Measurements from ENCODE around the gene GALNT18. TPM values are rescaled to one million over a fixed set of nuclear protein-coding genes. Genes with fewer than 3 reads are reported as not detected.

Gene GALNT18
- total and polyA plus RNA-seq, 2 of the 4 experiments (the other 2 are of a cell fraction) = 9.5 to 11.3 TPM

- Histone ChIP-seq H3K27me3 (ENCODE audit: control insufficient read depth, insufficient read depth, low read length) (peaks cover 10% of the 10 kb centered on the region; the same call in 1 of the 2 replicates), H3K23ac (ENCODE audit: low read depth, low read length) (no peak overlapping the region), H3K56ac (ENCODE audit: extremely low read depth, insufficient read depth, low read length) (no peak overlapping the region), H4K20me1 (ENCODE audit: insufficient read depth, low read length) (0 out of 2 replicates have a peak, but pooled peaks cover 4% of the 10 kb centered on the region), H2BK5ac (ENCODE audit: low read depth, low read length, poor library complexity, severe bottlenecking) (no peak overlapping the region), H3K4me3 (ENCODE audit: insufficient read depth, low read depth, low read length) (no peak overlapping the region), H3K4me2 (ENCODE audit: low read depth, low read length) (no peak overlapping the region), H3K9ac (ENCODE audit: low read depth, low read length) (no peak overlapping the region), H3K36me3 (ENCODE audit: control insufficient read depth, insufficient read depth, low read length) (no peaks in the 10 kb centered on the region), H2AK5ac (ENCODE audit: low read depth, low read length) (no peak overlapping the region), H2BK120ac (ENCODE audit: low read depth, low read length) (no peak overlapping the region), H3K14ac (replicated peaks; ENCODE audit: low read depth, low read length) (no peak overlapping the region), H3K27ac (ENCODE audit: insufficient read depth, low read length) (no peak overlapping the region), H2AFZ (replicated peaks; ENCODE audit: low read length, poor library complexity) (no peak overlapping the region), H3K18ac (ENCODE audit: low read depth, low read length) (no peak overlapping the region), H3K4ac (ENCODE audit: low read depth, low read length) (no peak overlapping the region), H2AK9ac (replicated peaks; ENCODE audit: low read depth, low read length, poor library complexity) (no peak overlapping the region), H4K91ac (ENCODE audit: insufficient read depth, low read depth, low read length) (no peak overlapping the region), H2BK15ac (ENCODE audit: low read depth, low read length) (no peak overlapping the region), H3K4me1 (ENCODE audit: control insufficient read depth, insufficient read depth, low read length) (peaks cover 2% of the 10 kb centered on the region), H4K5ac (ENCODE audit: low read depth, low read length) (no peak overlapping the region), H3K9me1 (ENCODE audit: insufficient read depth, low read length) (no peaks in the 10 kb centered on the region; the same call in 1 of the 2 replicates), H3K9me3 (ENCODE audit: control insufficient read depth, insufficient read depth, low read length) (no peaks in the 10 kb centered on the region), H2BK20ac (ENCODE audit: low read depth, low read length) (no peak overlapping the region), H4K8ac (ENCODE audit: low read depth in 2 of 2, low read length in 2 of 2) (no peak overlapping the region), H3K79me1 (ENCODE audit: low read depth in 1 of 2, low read length in 2 of 2) (no peaks in the 10 kb centered on the region)
- TF ChIP-seq RFX5 (IDR thresholded peaks at IDR 0.05; ENCODE audit: low read depth, low read length) = no peak
- no peak for TF ChIP-seq BHLHE40 (IDR thresholded peaks at IDR 0.05; ENCODE audit: low read depth, low read length)
- no peak for TF ChIP-seq SMC3 (IDR thresholded peaks at IDR 0.05; ENCODE audit: low read depth, low read length)
- TF ChIP-seq RAD21 (IDR thresholded peaks at IDR 0.05; ENCODE audit: low read length) = no peak
- no peak for TF ChIP-seq MXI1 (IDR thresholded peaks at IDR 0.05; ENCODE audit: borderline replicate concordance, low read depth, low read length)
- TF ChIP-seq RCOR1 (IDR thresholded peaks at IDR 0.05; ENCODE audit: insufficient replicate concordance, low read length) = no peak
- TF ChIP-seq ELK1 (IDR thresholded peaks at IDR 0.05; ENCODE audit: borderline replicate concordance, low read depth, low read length) = no peak
- no peak for TF ChIP-seq FOS (IDR thresholded peaks at IDR 0.05; ENCODE audit: low read depth, low read length)
- TF ChIP-seq NFE2L2 (IDR thresholded peaks at IDR 0.05; ENCODE audit: low read depth, low read length) = no peak
- no peak for TF ChIP-seq MAFK (IDR thresholded peaks at IDR 0.05; ENCODE audit: low read depth, low read length)
- TF ChIP-seq, protein P1, sequence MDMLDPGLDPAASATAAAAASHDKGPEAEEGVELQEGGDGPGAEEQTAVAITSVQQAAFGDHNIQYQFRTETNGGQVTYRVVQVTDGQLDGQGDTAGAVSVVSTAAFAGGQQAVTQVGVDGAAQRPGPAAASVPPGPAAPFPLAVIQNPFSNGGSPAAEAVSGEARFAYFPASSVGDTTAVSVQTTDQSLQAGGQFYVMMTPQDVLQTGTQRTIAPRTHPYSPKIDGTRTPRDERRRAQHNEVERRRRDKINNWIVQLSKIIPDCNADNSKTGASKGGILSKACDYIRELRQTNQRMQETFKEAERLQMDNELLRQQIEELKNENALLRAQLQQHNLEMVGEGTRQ (IDR thresholded peaks at IDR 0.05; ENCODE audit: low read depth, low read length) = no peak
- TF ChIP-seq CHD1 (IDR thresholded peaks at IDR 0.05; ENCODE audit: low read depth, low read length) = no peak
- ChIA-PET CTCF (no interaction called here), POLR2A (ENCODE audit: unreplicated experiment) (no interaction called here)
- DNase-seq (no peak), ATAC-seq (ENCODE audit: low read depth) (no peak)
- dilution Hi-C loops (cut with HindIII; ENCODE audit: low sequenced_read_pairs, unreplicated experiment) (no loop called here), intact Hi-C loops (cut with micrococcal nuclease) (no loop called here), in situ Hi-C loops (cut with MboI; ENCODE audit: low sequenced_read_pairs) (no loop called here)
- no CpG with 5 or more reads among the region's 2 CpGs for WGBS, 2 experiments (ENCODE audit: extremely low coverage in 2 of 2, insufficient read length in 1 of 2)
- BruUV-seq (replicated peaks) = no TSS peak
Measured at GRCh38 chr11:11565636-11566035, 56.2 kb downstream of the GALNT18 start.

All from IMR-90 (cell line).